WI38 (cell line): Measurements from ENCODE around the gene WDR77.

ENCODE experiments used
- H3K4me3 ChIP-seq: 2 replicates; pipeline ENCODE4 v1.5.1; 2011; ENCODE audit warnings: low read depth, mild to moderate bottlenecking, control low read depth, low read length
- TF ChIP-seq, protein P1 (sequence below): IDR thresholded peaks from 2 replicates; pipeline ENCODE4 v1.5.1; 2012; ENCODE audit warnings: low read depth, mild to moderate bottlenecking, control low read depth, low read length

WDR77 gene

DNA sequence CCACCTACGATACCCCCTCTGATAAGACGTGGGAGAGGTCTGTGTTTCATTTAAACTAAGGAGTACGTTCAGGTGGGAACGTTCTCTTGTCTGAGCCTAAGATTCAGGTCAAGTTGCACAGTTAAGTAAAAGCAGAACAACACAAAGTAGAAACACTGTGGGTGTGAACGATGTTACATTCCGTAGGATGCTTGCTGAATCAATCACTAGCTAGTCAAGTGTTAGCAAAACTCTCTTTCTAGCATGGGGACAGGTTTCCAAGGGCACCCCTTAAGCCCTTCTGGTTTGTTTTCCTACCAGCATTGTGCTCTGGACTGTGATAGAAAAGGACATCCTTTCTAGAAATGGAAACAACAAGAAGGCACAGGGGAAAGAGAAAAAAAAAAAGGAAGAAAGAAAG is 38.1 kb upstream of the WDR77 start:
- H3K4me3 ChIP-seq, result no peak overlapping the region
- TF ChIP-seq, protein P1, sequence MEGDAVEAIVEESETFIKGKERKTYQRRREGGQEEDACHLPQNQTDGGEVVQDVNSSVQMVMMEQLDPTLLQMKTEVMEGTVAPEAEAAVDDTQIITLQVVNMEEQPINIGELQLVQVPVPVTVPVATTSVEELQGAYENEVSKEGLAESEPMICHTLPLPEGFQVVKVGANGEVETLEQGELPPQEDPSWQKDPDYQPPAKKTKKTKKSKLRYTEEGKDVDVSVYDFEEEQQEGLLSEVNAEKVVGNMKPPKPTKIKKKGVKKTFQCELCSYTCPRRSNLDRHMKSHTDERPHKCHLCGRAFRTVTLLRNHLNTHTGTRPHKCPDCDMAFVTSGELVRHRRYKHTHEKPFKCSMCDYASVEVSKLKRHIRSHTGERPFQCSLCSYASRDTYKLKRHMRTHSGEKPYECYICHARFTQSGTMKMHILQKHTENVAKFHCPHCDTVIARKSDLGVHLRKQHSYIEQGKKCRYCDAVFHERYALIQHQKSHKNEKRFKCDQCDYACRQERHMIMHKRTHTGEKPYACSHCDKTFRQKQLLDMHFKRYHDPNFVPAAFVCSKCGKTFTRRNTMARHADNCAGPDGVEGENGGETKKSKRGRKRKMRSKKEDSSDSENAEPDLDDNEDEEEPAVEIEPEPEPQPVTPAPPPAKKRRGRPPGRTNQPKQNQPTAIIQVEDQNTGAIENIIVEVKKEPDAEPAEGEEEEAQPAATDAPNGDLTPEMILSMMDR, result no peak

DNA sequence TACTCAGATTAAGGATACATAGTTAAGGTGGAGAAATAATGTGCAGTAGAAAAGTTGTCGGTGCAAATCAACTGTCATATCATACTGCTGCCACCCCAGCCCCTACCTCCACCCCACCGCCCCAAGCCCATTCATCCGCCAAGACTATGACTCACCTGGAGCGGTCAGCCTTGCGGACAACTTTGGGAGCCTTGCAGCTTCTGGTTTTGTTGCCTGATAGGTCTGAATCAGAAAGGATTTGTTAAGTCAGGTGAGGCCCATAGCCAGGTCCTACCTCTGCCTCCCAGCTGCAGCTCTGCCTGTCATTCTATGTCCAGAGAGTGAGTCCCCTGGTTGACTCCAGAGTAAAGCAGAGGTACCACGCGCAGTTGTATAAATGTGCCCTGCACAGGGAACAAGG is 37.4 kb upstream of the WDR77 start:
- H3K4me3 ChIP-seq, result no peak overlapping the region
- TF ChIP-seq, protein P1, result no peak

DNA sequence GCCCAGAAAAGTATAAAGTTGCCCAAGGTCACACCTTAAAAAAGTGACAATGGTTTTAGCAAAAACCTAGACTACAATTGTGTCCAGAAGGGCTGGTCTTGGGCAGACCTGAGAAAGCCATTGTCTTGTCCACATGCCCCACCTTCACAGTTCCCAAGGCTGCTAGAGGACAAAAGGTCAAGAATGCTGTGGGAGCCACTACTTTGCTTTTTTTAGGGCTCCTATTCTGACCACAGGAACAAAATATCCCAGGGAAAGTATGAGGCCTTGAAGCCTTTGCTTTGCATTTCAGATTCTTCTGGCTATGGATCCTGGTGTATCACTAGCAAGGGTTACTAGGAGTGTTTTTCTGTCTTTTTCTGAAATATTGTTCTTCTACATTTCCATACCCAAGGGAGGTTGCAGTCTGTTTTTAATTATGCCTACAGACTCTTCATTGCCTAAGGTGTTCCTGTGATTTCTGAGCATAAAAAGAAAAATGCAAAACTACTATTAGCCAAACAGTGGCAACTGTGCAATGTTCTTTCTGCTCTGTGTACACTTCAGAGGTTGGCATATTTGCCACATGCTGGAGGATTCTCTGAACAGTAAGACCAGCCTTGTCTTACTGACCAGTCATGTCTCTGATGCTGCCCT is 35.5 kb upstream of the WDR77 start:
- H3K4me3 ChIP-seq, result no peak overlapping the region
- TF ChIP-seq, protein P1, result no peak

- H3K4me3 ChIP-seq, result no peak overlapping the region
- TF ChIP-seq, protein P1, result no peak
These were observed 34.8 kb upstream of the WDR77 start for GRCh38 chr1:111483876-111484275.

DNA sequence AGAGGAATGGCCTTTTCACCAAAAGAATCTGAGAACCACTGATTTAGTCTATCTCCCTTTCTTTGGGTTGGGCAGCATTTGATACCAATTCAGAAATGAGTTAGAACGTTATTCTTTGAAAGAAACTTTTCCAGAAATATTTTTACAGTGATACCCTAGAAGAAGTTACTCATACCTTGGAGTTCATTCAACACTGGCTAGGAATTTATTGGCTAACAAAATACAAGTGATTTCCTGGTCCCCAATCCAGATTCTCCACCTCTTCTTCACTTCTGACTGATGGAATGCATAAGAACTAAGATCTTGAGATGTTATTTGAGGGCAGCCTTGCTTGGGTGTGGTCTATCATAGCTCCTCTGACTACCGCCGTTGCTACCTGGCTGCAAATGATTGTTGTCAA is 34.1 kb upstream of the WDR77 start:
- TF ChIP-seq, protein P1, result no peak
- no peak overlapping the region for H3K4me3 ChIP-seq

DNA sequence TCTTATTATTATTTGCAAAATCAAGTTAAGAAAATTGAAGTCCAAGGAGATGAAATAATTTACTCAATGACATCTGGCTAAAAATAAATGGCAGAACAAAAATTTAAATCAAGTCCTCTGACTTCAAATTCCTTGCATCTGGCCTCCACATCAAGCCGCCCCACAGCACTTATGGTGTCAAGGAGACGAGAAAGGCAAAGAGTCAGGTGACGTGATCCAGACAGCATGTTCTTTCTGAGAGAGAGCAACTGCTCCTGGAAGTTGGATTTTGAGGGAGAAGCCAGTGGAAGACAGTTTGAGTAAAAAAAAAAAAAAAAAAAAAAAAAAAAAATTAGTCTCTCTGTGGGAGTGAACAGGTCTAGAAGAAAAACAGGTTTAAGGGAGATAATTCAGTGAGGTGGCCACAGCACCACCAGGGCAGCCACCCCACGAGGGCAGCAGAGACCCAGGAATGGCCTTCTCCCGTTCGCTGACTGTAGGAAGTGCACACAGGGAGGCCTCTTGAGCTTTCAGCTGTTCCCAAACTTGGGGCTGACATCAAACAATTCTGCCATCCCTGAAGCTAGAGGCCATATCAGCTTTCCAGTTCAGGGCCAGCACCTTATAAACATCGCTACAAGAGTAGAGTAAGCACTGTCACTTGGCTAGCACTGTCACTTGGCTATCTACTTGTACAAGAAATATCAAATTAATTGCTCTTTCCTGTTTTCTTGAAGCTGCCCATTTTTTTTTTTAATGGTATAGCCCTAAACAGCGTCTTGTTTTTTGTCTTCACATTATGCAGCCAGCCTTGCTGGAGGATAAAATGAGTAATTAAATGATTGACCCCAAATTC is 32.5 kb upstream of the WDR77 start:
- TF ChIP-seq, protein P1, result peak; percentile 75
- H3K4me3 ChIP-seq, result no peak overlapping the region

DNA sequence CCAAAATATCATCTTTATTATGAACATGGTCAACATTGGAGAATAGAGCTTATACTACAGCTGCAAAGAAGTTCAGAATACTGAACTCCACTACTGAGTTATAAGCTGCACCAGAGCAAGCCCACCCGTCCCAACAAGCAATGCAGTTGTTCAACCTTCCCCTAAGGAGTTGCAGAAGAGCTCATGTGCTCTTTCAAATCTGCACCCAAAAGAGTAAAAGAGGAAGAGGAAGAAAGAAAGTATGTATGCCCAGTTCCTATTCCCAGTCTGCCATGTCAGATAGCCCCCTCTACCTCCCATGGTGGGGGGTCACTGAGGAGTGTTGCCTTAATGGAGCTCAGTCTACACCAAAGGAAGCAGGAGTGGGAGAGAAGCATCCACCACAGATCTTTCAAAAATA is 31.6 kb upstream of the WDR77 start:
- H3K4me3 ChIP-seq, result no peak overlapping the region
- TF ChIP-seq, protein P1, result no peak
